Stimulated activated CD4-positive, alpha-beta T cell treated with anti-CD3 and anti-CD28 coated beads, Interleukin-12 subunit alpha, Interleukin-12 subunit beta, amount 100 ng/mL, for 4 hours (primary cell): ENCODE results near the gene SHISA9.

ENCODE experiments used
- DNase-seq: peaks from one replicate; pipeline ENCODE4 v3.0.0-alpha.2; 2020

SHISA9 gene

GRCh38 chr16:12959072-12959471, 57.7 kb downstream of the SHISA9 start:
- DNase-seq, result no peak

- no peak for DNase-seq
Observed at GRCh38 chr16:12961626-12962025, 60.2 kb downstream of the SHISA9 start.

- no peak for DNase-seq
Observed at GRCh38 chr16:12964461-12964860, 63.1 kb downstream of the SHISA9 start.

GRCh38 chr16:12965274-12965804, 63.9 kb downstream of the SHISA9 start:
- no peak for DNase-seq

- no peak for DNase-seq
Observed at GRCh38 chr16:12971241-12971640, 69.8 kb downstream of the SHISA9 start.

DNA sequence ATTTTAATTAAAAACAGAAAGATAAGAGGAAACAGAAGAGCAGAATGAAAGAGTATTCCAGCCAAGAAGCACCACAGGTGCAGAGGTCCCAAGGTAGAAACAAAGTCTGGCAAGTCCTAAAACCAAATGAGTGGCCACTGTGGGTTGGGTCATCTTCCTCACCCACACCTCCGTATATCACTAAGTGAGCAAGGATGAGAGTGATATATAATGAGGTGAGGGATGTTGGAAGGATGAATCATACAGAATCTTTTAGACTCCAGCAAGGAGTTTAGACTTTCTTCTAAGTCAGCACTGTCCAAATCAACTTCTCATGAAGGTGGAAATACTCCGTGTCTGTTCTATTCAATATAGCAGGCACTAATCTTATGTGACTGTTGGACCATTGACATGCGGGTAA, 70.8 kb downstream of the SHISA9 start:
- no peak for DNase-seq

DNA sequence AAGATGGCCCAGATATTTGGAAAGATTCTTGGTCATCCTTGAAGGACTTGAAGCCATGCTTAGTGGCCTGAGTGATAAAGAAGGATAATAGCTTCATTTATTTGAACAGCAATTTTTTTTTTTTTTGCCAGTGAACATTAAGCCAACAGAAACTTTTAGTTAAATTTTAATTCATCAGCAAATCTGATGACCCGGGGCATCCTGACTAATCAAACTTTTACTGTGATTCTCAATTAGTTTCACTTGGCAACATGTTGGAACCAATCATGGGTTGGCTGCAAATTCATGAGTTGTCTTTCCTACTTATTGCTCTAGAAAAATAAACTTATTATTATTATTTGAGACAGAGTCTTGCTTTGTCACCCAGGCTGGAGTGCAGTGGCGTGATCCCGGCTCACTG, 74.4 kb downstream of the SHISA9 start:
- no peak for DNase-seq

DNA sequence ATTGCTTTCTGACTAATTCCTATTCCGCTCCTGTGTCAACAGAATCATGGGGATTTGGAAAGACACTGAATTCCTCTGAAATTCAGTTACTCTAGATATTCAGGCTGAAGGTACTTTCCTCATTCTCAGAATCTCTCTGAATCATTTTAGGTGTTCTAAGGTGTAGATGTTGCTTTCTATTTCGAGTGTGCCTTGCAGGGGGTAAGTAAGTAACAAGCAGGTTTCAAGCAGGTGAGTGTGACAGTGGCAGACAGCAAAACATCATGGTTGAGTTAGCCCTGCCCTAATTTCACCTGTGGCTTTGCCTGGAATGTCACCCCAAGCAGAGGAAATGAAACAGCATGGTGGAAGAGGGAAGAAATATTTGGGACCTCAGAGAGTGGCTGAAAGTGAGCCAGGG, 75.1 kb downstream of the SHISA9 start:
- no peak for DNase-seq

- no peak for DNase-seq
Observed at GRCh38 chr16:12976936-12977335, 75.5 kb downstream of the SHISA9 start.

DNA sequence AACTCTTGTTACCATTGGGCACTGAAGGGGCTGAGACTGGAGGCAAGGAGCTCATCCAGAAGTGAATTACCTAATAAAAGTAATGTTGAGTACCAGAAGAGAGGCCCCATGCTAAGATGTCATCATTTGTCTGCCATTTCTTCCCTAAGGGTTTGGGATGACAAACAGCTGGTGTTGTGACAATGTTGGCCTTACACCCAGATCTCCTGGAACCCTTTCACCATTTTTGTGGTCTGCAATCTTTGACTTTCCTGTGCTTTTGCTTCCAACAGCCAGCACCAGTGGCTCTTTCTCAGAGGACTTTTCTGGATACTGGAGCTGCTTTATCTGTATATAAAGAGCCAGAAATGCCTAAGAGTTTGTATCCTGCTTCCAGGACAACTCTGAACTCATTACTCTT, 84.1 kb downstream of the SHISA9 start:
- DNase-seq, result no peak

GRCh38 chr16:12988071-12988470, 86.7 kb downstream of the SHISA9 start:
- DNase-seq, result no peak

DNA sequence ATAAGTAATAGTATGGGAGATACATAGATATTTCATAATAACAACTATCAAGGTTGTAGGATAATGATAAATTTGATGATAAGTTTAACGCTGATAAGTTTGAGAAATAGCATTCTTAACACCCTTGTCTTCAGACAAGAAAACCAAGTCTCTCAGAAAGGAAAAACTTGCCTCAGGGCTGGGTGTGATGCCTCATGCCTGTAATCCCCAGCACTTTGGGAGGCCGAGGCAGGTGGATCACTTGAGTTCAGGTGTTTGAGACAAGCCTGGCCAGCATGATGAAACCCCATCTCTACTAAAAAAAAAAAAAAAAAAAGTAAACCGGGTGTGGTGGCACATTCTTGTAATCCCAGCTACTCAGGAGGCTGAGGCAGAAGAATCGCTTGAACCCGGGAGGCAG, 90.7 kb downstream of the SHISA9 start:
- no peak for DNase-seq

DNA sequence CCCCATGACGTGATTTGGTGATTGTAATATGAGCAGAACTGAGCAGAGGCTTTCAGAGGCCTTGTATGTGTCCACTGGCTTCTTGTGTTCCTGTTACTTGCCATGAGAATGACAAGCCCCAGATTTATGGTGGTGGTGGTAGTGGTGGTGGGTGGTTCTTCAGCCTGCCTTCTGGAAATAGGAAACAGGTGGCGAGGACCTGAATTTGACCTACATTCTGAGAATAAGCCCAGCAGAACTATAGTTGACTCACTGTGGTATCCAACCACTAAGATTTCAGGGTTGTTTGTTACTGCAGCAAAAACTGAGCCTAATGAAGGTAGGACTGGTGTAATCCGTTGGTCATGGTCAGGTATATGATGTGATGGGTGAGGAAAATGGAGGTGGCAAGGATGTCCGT, 93.0 kb downstream of the SHISA9 start:
- no peak for DNase-seq

- no peak for DNase-seq
Observed at GRCh38 chr16:12995721-12996372, 94.4 kb downstream of the SHISA9 start.

DNA sequence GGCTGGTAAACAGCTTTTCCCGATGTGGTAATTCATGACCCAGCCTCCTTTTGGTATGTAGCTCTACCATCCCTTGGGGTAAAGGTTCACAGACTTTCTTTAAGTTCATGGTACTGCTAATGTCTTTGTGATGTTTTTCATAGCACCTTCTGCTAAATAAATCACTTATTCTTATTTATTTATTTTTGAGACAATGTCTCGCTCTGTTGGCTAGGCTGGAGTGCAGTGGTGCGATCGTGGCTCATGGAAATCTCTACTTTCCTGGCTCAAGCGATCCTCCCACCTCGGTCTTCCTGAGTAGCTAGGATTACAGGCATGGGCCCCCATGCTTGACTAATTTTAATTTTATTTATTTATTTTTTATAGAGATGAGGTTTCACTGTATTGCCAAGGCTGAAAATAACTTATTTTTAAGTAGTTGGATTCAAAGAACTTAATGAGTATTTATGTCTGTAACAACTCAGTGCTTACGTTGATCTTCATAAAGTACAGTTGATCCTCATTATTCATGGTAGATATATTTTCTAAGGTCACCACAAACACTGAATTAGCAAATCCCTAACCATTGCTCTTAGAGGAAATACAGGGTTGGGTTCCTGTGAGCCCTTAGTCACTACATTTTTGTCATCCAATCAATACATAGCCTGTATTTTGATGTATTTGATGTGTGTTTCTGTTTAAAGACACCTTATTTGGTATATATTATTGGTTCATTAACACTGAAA, 97.1 kb downstream of the SHISA9 start:
- no peak for DNase-seq

- no peak for DNase-seq
Observed at GRCh38 chr16:12999368-12999767, 98.0 kb downstream of the SHISA9 start.

GRCh38 chr16:13005721-13006247, 104.4 kb downstream of the SHISA9 start:
- no peak for DNase-seq

- DNase-seq, result no peak
Observed at GRCh38 chr16:13012601-13013000, 111.2 kb downstream of the SHISA9 start.

- no peak for DNase-seq
Observed at GRCh38 chr16:13013043-13013442, 111.6 kb downstream of the SHISA9 start.

- DNase-seq, result no peak
Observed at GRCh38 chr16:13014476-13014875, 113.1 kb downstream of the SHISA9 start.

- no peak for DNase-seq
Observed at GRCh38 chr16:13018026-13018425, 116.6 kb downstream of the SHISA9 start.

DNA sequence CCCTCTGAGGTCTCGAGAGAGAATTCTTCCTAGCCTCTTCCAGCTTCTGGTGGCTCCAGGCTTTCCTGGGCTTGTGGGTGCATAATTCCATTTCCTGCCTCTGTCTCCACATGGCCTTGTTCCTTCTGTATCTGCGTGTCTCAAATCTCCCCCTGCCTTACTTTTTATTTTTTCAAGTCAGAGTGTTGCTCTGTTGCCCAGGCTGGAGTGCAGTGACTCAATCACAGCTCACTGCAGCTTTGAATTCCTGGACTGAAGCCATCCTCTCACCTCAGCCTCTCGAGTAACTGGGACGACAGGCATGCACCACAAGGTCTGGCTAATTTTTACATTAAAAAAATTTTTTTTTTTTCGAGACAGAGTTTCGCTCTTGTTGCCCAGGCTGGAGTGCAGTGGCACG, 120.6 kb downstream of the SHISA9 start:
- DNase-seq, result no peak

GRCh38 chr16:13029786-13030185, 128.4 kb downstream of the SHISA9 start:
- DNase-seq, result no peak

DNA sequence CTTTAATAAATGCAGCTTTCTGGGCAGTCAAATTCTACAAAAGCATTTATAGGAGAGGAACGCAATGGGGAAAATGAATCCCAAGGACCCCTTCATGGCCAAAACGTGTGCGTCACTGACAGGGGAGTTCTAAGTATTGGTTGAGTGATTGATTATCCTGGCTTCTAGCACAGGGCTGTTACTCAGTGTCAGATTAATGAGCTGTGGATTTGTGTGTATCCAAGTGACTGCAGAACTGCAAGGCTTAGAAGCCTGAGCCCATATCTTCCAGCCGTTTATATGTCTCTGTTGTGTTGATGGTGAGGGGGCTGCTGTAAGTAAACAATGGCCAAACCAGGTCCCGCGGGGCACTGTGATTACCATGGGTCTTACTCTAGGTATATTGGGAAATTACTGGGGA, 129.4 kb downstream of the SHISA9 start:
- DNase-seq, result no peak
